GM21717 (cell line): ENCODE data around the gene SMYD3.

Source experiments
- ATAC-seq: cut with Tn5 transposase; IDR thresholded peaks from one replicate; pipeline ENCODE4 v1.9.1; 2021; ENCODE audit warnings: mild to moderate bottlenecking, moderate library complexity; ENCODE audit not compliant: unreplicated experiment

The SMYD3 gene

DNA sequence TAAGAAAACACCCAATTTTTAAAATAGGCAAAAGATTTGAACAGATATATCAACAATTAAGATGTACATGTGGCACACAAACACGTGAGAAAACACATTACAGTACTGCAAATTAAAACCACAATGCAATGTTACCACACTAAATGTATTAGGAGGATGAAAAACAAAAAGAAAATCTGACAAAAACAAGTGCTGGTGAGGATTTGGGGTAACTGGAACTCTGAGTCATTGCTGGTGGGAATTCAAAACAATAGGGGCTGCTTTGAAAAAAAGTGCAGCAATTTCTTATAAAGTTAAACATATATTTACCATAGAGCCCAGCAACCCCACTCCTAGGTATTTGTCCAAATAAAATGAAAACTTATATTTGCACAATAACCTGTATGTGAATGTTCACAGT, 614.1 kb downstream of the SMYD3 start:
- no peak for ATAC-seq

DNA sequence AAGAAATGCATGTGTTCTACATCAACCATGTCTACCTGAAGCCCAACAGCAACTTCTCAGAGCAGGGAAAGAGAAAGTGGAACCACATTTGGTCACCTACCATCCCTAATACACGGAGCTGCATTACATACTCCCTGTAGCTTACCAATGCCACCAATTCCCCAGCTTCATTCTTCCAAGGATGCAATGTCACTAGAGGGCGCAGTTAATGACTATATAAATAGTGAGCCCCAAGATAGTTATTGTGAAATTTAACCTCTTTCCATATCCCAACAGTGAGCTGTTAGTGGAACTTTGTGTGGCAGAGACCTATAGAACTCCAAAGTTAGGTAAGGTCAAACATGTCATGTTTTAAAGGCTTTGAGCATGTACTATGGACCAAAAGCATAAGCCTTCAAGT, 618.3 kb downstream of the SMYD3 start:
- ATAC-seq = no peak

DNA sequence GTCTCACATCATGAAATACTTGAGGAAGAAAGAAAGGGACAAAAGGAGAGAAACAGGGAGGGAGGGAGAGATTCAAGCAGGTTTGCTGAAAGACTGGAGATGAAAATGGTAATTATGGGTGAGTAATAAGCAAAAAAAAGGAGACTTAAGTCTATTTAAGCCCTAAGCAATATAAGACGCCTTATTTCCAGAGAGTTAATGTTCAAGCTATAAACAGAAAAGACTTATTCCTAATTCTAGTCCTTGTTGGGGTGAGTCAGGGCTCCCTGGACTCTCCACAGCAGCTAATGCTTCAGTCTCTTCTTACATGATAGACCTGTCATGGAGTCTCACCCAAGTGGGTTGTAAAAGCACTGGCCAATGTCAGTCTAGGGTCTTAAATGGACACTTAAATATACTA, 619.2 kb downstream of the SMYD3 start:
- ATAC-seq = no peak

DNA sequence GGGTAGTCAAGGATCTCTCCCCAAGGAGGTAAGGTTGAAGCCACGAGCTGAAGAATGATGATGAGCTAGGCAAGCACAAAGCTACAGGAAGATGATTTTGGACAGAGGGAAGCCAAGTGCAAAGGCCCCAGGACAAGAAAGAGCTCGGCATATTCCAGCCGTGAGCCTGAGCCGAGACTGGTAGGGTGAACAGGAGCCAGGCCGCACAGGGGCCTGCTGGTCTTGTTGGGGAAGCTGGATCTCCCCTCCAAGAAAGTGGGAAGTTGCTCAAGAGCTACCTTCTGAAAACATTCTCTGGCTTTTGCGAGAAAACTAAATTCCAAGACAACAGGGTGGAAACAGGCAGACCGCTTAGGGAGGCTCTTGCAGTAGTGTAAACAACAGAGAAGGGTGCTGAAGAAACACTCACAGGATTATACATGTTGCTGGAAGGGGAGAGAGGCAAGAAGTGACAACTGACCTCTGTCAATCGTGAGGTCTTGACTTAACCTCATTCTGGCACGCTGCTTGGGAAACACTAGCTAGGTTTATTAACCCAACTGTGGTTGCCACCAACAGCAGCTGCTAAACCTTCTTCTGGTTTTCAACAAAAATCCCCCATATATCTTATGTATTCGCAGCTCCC, 625.2 kb downstream of the SMYD3 start:
- ATAC-seq = no peak

DNA sequence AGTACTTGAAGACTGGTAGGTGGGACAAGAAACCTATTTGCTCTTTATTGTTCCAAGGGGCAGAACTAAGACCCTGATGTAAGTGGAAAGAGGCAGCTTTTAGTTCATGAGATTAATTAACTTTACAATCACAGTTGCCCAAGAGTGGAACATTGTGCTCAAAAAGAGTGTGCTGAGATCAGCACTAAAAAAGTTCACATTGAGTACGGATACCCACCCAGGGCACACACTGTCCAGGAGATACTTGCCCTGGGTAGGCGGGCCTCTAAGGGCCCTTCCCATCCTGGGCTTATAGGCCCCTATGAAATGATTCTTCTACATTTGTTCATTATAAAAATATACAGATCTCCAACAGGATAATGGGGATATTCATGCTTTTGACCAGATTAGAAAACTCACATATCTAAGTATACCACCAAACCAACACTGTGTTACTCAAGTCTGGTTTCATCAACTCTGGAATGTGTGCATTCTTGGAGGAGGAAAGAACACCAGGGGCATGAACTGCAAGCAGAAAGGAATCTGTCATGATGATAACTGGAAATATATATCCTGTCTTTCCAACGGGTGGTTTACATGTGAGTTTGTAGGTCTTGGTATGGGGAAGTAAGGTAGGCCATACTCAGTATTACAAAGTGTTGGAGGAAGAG, 626.2 kb downstream of the SMYD3 start:
- no peak for ATAC-seq

DNA sequence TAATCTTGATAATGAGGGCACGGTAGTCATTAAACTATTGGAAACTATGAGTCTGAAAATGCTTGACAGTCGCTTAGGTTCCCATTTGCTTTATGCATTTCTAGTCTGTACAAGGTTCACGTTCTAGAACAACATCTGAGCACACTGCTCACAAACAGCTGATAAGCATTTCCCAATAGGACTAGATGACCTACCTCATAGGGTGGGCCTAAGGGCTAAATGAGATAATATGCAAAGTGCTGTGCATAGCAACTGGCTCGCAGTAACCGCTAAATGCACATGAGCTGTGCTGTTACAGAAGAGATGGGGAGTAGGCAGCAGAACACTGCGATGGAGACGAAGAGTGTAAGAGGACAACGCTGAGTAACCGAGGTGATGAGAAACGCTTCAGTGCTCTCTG, 628.0 kb downstream of the SMYD3 start:
- ATAC-seq = no peak

DNA sequence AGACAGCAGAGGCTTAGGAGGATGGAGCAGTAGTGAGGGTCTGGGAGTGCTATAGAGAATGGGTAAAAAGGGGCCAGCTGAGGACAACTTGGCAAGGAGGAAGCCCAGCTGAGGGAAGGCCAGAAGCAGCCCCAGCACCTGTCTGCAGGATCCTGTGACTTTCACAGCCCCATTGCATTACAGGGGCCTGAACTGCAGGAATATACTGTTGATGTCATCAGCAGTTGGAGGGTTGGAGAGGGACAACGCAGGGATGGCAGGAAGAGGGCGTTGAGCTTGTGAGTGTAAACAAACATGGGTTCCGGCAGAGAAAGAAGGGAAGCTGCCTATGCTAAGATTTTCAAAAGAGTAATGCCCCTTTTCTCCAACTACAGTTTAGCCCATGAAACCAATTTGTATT, 628.5 kb downstream of the SMYD3 start:
- ATAC-seq = no peak

DNA sequence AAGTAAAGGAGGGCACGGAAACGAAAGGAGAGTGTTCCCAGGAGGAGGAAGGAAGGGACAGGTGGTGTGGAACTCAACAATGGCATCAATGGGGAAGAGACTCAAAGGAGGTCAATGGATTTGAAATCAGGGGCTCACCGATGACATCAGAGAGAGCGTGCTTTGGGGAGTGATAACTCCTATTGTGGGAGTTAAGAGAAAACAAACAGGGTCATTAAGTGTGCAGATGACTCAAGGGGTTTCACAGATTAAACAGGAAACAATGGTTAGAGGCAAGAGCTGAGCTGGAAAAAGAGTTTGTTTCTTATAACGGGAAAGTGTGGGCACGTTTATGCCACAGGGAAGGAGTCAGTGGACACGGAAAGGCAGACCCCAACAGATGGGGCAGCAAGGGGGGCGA, 629.1 kb downstream of the SMYD3 start:
- ATAC-seq = no peak

DNA sequence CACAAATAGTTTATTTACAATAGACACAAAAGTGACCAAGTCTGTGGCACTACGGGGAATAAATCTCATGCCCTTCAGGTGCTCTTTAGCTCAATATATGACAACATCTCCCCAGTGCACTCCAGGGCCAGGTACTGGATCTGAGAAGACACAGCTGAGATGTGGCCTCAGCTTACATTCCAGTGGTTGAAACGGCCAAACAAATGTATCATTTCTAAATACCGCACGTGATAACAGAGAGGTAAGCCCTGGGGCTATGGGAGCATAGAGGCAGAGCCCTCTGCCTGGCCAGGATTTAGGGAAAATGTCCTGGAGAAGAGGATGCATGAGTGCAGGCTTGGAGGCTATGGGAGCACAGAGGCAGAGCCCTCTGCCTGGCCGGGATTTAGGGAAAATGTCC, 630.5 kb downstream of the SMYD3 start:
- ATAC-seq = no peak

DNA sequence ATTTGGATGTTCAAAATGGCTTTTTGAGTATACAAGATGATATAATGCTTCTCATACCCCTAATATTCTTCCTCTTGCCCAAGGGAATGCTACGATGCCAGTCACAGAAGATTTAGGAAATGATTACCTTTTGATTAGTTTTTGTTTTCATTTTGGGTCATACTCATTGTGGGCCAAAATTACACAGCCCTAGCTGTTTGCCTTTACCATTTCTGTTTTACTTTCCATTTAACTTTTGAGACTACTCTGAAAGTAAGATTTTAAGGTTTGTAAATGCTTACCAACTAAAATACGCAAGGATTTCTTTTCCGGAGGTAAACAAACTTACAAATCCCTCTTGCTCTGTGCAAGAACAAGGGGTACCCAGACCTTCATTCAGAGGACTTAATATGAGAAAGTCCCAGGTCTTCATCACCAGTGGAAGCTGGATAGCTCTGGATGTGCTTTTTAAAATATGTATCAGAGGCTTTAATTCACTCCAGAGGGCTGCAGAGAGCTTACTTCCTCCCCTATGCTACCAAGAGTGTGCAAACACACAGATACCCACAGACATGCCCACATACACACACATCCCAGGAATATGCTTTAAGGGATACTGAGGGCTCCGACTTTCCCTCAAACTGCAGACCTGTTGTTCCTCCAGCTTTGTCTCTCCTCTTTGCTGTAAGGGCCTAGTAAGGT, 631.4 kb downstream of the SMYD3 start:
- no peak for ATAC-seq

DNA sequence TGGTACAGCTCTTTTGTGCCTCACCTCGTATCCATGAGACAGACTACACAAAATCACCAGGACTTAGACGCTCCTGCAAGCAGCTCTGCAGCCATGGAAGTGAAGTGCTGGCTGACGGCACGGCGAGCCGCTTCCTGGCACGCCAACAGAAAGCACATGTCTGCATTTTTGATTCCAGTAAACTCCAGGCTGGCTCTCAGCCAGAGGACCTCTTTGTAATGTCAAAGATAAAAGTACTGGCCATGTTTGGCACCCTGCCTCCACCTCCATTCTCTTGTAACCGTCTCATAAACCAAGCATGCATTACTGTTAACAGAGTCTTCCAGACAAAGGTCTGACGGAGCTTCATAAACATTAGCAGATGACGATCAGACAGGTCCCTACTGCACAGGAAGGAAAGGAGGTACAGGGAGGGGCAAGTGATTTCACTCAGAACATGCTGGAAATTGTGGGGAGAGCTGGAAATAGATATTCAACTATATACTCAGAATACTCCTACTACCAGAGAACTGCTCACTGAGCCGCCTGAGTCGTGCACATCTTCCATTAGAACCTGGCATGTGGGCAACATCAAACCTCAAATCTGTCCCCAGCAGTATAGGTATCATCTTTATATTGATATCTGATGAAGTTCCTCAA, 632.0 kb downstream of the SMYD3 start:
- ATAC-seq = no peak

DNA sequence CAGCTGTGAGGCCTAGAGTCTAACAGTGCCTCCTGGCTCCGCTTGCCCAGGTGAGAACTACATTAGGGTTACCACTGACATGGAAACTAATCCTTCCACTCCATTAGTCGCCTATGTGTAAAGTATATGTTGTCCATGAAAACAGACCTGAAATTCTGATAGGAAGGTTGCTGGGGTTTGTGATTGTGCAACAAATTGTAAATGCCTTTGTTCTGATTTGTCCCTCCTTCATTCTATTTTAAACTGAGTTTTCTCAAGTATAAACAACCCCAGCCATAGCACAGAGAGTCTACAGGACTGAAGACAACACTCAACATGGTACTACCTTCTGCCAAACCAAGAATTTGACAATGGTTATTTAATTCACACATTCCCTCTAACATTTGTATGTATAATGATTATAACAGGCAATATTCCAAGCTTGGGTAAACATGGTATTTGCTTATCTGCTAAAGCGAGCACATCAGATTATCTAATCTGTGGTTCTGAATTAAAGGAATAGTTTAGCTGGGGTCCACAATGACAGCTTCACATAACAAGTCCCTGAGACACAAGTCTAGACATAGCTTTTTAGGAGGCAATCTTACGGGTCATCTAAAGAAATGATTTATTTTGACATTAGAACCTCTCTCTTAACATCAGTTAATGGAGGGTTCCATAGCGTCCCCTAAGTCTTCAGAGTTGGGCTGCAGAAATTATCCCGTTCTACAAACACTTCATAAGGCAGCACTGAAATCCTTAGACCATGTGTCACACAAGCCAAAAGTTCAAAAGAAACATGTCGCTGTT, 633.0 kb downstream of the SMYD3 start:
- no peak for ATAC-seq

DNA sequence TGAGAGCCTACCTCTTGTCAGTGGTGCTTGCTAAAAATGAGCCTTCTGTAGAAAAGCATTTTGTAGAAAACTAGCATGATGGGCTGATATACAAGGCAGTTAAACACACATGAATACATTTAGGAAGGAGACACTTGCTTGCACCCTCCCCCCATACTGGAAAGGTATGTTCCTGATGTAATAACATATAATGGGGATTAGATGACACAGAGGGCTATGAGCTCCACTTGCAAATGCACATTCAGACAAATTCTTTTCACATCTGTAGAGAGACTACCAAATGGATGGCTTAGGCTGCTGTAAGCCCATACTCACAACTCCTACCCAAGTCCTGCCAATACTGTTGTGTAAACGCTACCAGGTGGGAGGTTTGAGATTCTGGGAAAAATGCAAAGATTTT, 634.0 kb downstream of the SMYD3 start:
- no peak for ATAC-seq

DNA sequence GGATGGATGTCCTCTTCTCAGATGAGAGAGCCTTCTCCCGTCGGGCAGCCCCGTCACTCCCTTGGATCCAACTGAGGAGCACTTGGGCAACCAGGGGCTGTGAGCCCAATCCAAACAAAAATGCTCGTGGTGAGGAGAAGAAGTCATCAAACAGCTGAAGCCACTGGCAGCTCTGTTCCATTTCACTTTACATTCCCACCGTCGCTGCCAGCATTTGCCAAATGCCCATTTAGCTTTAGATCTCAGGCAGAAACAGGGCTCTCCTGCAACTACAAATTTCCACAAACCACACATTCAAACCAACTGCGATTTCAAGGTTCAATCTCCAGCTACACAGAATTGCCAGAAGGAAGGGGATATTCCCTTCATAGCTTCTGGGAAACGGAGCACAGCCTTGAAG, 634.6 kb downstream of the SMYD3 start:
- no peak for ATAC-seq

DNA sequence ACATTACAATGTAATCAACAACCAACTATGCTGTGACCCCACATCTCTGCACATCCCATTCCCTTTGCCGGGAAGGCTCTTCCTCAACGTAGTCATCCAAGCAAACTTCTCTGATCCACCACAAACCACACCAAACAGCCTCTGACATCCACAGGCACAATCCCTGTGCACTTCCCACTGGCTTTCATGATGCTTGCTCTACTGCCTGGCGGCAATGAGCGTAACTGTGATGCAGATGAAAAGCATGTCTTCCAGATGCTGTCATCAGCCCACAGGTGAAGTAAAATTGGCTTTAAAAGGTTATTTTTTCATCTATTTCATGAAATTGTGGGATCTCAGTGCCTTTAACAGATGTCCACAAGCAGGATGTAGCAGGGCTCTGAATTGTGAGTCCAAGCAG, 635.2 kb downstream of the SMYD3 start:
- no peak for ATAC-seq

DNA sequence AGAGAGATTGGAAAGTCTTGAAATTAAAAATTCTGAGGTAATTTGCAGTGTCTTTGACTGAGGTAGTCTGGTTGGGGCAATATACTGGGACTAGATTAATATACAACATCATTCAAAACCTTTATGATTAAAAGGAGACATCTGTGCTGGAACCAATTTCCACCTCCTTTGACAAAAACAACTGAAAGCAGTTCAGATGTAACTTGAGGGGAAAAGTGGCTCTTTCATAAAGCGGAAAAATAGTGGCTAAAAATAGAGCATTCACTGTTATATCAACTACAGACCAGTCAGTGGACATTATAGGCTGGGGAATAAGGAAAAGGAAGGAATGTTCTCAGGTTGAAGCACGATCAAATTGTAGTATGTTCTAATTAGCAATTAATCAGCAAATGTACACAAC, 635.9 kb downstream of the SMYD3 start:
- no peak for ATAC-seq

DNA sequence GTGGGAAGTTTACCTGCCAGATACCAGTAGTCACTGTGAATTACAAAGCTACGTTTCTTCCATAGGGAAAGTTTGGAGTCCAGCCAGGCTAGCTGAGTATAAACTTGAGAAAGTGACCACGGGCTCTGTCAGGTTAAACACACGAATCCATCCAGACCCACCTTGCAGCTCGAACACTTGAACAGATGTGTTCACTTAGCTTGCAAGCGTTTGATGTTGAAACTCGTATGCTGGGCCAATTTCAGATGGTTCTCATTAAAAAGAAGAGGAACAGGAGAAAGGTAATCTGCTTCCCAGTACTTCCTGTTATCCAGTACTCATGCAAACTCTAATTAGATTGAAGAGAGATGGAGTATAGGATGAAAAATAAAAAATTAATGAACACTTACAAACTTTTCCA, 636.4 kb downstream of the SMYD3 start:
- no peak for ATAC-seq

DNA sequence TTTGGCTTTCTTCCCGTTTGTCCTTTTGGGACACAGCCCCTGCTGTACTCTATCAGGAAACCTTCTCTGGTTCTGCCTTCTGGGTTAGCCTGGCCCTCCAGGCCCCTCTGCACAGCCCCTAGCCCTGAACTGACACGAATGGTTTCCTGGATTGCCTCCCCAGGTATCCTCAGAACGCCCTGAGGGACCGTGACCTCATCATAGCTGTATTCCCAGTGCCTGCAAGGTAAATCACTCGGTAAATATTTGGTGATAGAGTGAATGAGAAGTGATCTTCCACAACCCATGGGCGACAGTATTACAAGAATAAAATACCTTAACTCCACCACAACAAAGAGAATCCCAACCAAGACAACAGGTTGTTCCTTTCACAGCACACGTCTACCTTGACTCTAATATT, 637.2 kb downstream of the SMYD3 start:
- ATAC-seq = no peak

DNA sequence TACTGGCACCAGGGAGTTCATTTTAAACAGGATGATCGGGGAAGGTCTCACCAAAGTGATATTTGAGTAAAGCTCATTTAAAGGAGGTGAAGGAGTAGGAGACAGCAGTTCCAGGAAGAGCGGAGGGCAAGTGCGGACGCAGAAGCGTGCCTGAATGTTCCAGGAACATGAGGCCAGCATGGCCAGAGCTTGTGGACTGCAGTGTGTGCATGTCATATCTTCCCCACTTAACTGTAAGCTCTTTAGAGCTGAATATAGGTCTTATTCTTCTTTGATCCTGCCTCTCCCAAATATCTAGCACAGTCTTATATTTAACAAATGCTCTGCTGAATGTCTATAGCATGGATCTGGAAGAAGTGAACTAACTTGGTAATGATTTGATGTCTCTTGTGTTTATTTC, 639.3 kb downstream of the SMYD3 start:
- ATAC-seq = no peak

DNA sequence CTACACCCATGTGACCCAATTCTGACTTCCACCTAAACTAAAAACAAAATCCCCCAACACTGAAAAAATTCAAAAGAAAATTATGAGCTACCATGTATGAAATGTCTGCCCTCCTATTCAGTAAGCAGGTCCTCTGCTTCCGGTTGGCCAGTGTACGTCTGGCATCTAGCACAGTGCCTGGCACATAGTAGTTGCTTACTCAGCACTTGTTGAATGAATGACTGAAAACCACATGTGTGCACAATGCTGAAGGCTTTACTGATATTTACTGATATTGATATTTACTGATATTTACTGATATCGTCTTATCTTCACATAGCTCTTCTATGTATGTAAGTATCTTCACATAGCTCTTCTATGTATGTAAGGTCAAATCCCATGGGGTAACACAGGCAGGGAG, 642.2 kb downstream of the SMYD3 start:
- no peak for ATAC-seq

DNA sequence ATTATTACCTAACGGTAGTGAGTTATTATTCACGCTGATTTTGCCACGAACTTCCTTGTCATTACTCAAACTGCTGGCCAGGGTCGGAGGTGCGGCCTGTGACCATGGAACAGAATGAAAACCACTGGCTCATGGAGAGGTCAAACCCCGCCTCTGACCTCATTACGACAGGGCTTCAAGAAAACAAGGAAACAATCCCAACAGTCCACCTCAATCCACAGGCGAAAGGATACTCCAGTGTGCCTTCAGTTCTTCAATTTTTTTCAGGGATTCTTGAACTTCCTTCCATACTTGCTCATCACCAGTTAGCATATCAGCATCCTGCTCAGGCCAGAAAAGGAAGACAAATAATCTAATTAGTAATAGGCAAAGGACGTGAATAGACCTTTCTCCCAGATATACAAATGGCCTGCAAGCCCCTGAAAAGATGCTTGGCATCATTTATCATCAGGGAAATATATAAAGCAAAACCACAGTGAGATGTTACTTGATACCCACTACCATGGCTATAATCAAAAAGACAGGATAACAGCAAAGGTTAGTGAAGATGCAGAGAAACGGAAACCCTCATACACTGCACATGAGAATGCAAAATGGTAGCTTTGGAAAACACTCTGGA, 643.4 kb downstream of the SMYD3 start:
- no peak for ATAC-seq
